ENCODE data around the gene ATP10A. TPM values are rescaled to one million over a fixed set of nuclear protein-coding genes. Genes with fewer than 3 reads are reported as not detected.
A peak's percentile ranks its signal among the peaks of the same experiment; 100 is the strongest.

The ATP10A gene
- total RNA-seq, 1 donor from 2014 or later = 0.26 TPM

GRCh38 chr15:25866251-25866650 lies 3.1 kb upstream of the ATP10A start:
- DNase-seq (ENCODE audit: low read depth) (no peak), FAIRE-seq (no peak)
- TF ChIP-seq CTCF (IDR thresholded peaks at IDR 0.05; ENCODE audit: insufficient read depth, low read length, severe bottlenecking) = no peak
- H3K27me3 ChIP-seq (ENCODE audit: control insufficient read depth, insufficient read depth, low read length) = peaks cover 5% of the 10 kb centered on the region
- no peak overlapping the region for H3K4me3 ChIP-seq (ENCODE audit: low read depth, low read length)
- H3K36me3 ChIP-seq (ENCODE audit: control insufficient read depth, insufficient read depth, low read length) = no peaks in the 10 kb centered on the region

GRCh38 chr15:25864966-25865365 lies 1.8 kb upstream of the ATP10A start:
- Histone ChIP-seq H3K36me3 (ENCODE audit: control insufficient read depth, insufficient read depth, low read length) (no peaks in the 10 kb centered on the region), H3K27me3 (ENCODE audit: control insufficient read depth, insufficient read depth, low read length) (peaks cover 5% of the 10 kb centered on the region), H3K4me3 (ENCODE audit: low read depth, low read length) (no peak overlapping the region)
- DNase-seq (ENCODE audit: low read depth) = no peak
- no peak for FAIRE-seq
- TF ChIP-seq CTCF (IDR thresholded peaks at IDR 0.05; ENCODE audit: insufficient read depth, low read length, severe bottlenecking) = no peak

- TF ChIP-seq CTCF (IDR thresholded peaks at IDR 0.05; ENCODE audit: insufficient read depth, low read length, severe bottlenecking) = no peak
- Histone ChIP-seq H3K4me3 (ENCODE audit: low read depth, low read length) (no peak overlapping the region), H3K27me3 (ENCODE audit: control insufficient read depth, insufficient read depth, low read length) (peaks cover 5% of the 10 kb centered on the region), H3K36me3 (ENCODE audit: control insufficient read depth, insufficient read depth, low read length) (no peaks in the 10 kb centered on the region)
- DNase-seq (ENCODE audit: low read depth) = no peak
- no peak for FAIRE-seq
These were observed 947 bp upstream of the ATP10A start for GRCh38 chr15:25863968-25864580.

GRCh38 chr15:25862472-25863110 lies 536 bp downstream of the ATP10A start:
- peaks cover 5% of the 10 kb centered on the region for H3K27me3 ChIP-seq (ENCODE audit: control insufficient read depth, insufficient read depth, low read length)
- FAIRE-seq (no peak), DNase-seq (ENCODE audit: low read depth) (peak; percentile 17)
- H3K4me3 ChIP-seq (ENCODE audit: low read depth, low read length) = peak overlapping the region; percentile 43
- H3K36me3 ChIP-seq (ENCODE audit: control insufficient read depth, insufficient read depth, low read length) = no peaks in the 10 kb centered on the region
- TF ChIP-seq CTCF (IDR thresholded peaks at IDR 0.05; ENCODE audit: insufficient read depth, low read length, severe bottlenecking) = no peak

- no peak for TF ChIP-seq CTCF (IDR thresholded peaks at IDR 0.05; ENCODE audit: insufficient read depth, low read length, severe bottlenecking)
- H3K27me3 ChIP-seq (ENCODE audit: control insufficient read depth, insufficient read depth, low read length) = peaks cover 5% of the 10 kb centered on the region
- no peak for FAIRE-seq
- DNase-seq (ENCODE audit: low read depth) = no peak
- peak overlapping the region; percentile 43 for H3K4me3 ChIP-seq (ENCODE audit: low read depth, low read length)
- no peaks in the 10 kb centered on the region for H3K36me3 ChIP-seq (ENCODE audit: control insufficient read depth, insufficient read depth, low read length)
These were observed 1.1 kb downstream of the ATP10A start for GRCh38 chr15:25862071-25862471.

All from bronchial epithelial cell (primary cell).